Cardiac muscle cell (in vitro differentiated cells and primary cell): Measurements from ENCODE around the gene UNC13C. TPM values are rescaled to one million over a fixed set of nuclear protein-coding genes. Genes with fewer than 3 reads are reported as not detected.

Source experiments
- DNase-seq, 2 donors: peaks; one replicate each; pipeline versions ENCODE4 v3.0.0 to v3.0.0-alpha.2; 2010 to 2017; ENCODE audit warnings: low read depth in 1 of 2, low spot score in 1 of 2
- H3K27ac ChIP-seq: fragments of 200-600 bp; sonication (generic); 2 replicates; pipeline ENCODE4 v1.5.1; 2016
- H3K27me3 ChIP-seq: fragments of 200-600 bp; sonication (generic); 2 replicates; pipeline ENCODE4 v1.6.0; 2016; ENCODE audit warnings: control low read depth
- H3K36me3 ChIP-seq: fragments of 200-600 bp; sonication (generic); 2 replicates; pipeline ENCODE4 v1.5.1; 2016; ENCODE audit warnings: control low read depth
- H3K4me1 ChIP-seq: fragments of 200-600 bp; sonication (generic); 2 replicates; pipeline ENCODE4 v1.8.1; 2017; ENCODE audit warnings: low read depth, mild to moderate bottlenecking, mixed run types
- H3K4me3 ChIP-seq: fragments of 200-600 bp; sonication (generic); 2 replicates; pipeline ENCODE4 v1.5.1; 2016; ENCODE audit warnings: mild to moderate bottlenecking
- H3K9me3 ChIP-seq: fragments of 200-600 bp; sonication (generic); 2 replicates; pipeline ENCODE4 v1.5.1; 2017; ENCODE audit warnings: low read depth, mild to moderate bottlenecking, control low read depth
- polyA plus RNA-seq: library from polyadenylated mRNA; unstranded; fragments of >200 nt; fragmentation: Nextera tagmentation; extraction: Ambion mirVana; gene quantifications from 2 replicates; pipeline ENCODE4 v1.2.1, GENCODE V29; 2016
- total RNA-seq: library from RNA; depleted of rRNA; stranded (reverse); fragments of >200 nt; gene quantifications from 2 replicates; pipeline ENCODE4 v1.2.3, GENCODE V29; 2016
- TF ChIP-seq, protein P1 (sequence below): IDR thresholded peaks from 2 replicates; pipeline ENCODE4 v1.5.1; 2012; ENCODE audit warnings: low read depth, mild to moderate bottlenecking, low read length

Gene UNC13C
- total and polyA plus RNA-seq, 2 experiments from 2014 or later, result under 0.01 TPM; not detected in 1

GRCh38 chr15:53963801-53964200, 14.4 kb upstream of the UNC13C start:
- TF ChIP-seq, protein P1, sequence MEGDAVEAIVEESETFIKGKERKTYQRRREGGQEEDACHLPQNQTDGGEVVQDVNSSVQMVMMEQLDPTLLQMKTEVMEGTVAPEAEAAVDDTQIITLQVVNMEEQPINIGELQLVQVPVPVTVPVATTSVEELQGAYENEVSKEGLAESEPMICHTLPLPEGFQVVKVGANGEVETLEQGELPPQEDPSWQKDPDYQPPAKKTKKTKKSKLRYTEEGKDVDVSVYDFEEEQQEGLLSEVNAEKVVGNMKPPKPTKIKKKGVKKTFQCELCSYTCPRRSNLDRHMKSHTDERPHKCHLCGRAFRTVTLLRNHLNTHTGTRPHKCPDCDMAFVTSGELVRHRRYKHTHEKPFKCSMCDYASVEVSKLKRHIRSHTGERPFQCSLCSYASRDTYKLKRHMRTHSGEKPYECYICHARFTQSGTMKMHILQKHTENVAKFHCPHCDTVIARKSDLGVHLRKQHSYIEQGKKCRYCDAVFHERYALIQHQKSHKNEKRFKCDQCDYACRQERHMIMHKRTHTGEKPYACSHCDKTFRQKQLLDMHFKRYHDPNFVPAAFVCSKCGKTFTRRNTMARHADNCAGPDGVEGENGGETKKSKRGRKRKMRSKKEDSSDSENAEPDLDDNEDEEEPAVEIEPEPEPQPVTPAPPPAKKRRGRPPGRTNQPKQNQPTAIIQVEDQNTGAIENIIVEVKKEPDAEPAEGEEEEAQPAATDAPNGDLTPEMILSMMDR, result no peak
- no peak for DNase-seq
- Histone ChIP-seq H3K27me3 (no peaks in the 10 kb centered on the region), H3K4me1 (no peaks in the 10 kb centered on the region), H3K9me3 (no peaks in the 10 kb centered on the region), H3K27ac (no peak overlapping the region), H3K4me3 (no peak overlapping the region), H3K36me3 (no peaks in the 10 kb centered on the region)

GRCh38 chr15:53974121-53974520, 4.1 kb upstream of the UNC13C start:
- Histone ChIP-seq H3K27me3 (peaks cover 22% of the 10 kb centered on the region), H3K36me3 (no peaks in the 10 kb centered on the region), H3K4me1 (no peaks in the 10 kb centered on the region), H3K27ac (no peak overlapping the region), H3K9me3 (no peaks in the 10 kb centered on the region), H3K4me3 (no peak overlapping the region)
- TF ChIP-seq, protein P1, result no peak
- DNase-seq, result no peak

- TF ChIP-seq, protein P1, result no peak
- no peak overlapping the region for H3K4me3 ChIP-seq
- H3K27me3 ChIP-seq, result peaks cover 29% of the 10 kb centered on the region
- no peak overlapping the region for H3K27ac ChIP-seq
- no peak for DNase-seq
- H3K4me1 ChIP-seq, result no peaks in the 10 kb centered on the region
- no peaks in the 10 kb centered on the region for H3K36me3 ChIP-seq
- no peaks in the 10 kb centered on the region for H3K9me3 ChIP-seq
Observed at GRCh38 chr15:53974813-53975212, 3.4 kb upstream of the UNC13C start.

GRCh38 chr15:53976844-53977392, 1.3 kb upstream of the UNC13C start:
- no peaks in the 10 kb centered on the region for H3K9me3 ChIP-seq
- peaks cover 45% of the 10 kb centered on the region for H3K27me3 ChIP-seq
- TF ChIP-seq, protein P1, result no peak
- no peaks in the 10 kb centered on the region for H3K36me3 ChIP-seq
- H3K4me1 ChIP-seq, result no peaks in the 10 kb centered on the region
- DNase-seq, result peak in 1 of 2 donors; percentile 74
- H3K4me3 ChIP-seq, result no peak overlapping the region
- H3K27ac ChIP-seq, result no peak overlapping the region

DNA sequence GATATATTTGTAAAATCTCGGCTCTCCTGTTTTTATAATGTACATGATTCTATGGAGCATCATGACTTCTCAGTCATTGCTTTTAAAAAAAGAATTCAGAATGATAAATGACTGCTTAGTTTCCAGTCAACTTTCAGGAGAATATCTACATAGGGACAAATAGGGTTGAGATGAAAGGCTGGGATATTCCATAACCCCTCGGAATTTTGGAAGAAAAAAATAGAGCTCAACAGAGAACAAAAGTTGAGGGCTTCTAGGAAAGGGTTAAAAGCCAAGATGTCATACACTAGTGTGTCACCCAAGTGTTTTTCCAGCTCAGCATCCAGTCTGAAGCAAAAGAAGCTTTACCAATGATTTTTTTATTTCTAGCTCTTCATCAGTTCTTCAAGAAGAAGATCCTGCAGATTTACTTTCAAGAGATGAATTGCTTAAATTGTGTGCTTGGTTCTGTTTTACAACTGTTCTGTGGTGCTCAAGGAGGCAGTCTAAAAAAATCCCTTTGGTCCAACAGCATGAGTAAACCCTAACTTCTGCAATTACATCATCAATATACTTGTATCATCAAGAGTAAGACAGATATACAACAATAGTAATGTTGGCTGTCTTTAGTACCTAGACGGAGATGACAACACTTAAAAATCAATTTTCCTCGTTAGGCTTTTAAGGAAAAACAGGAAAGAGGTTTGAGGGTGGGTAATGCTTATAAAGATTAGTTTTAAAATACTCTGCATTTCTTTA, 979 bp downstream of the UNC13C start:
- Histone ChIP-seq H3K36me3 (no peaks in the 10 kb centered on the region), H3K9me3 (no peaks in the 10 kb centered on the region), H3K27me3 (peaks cover 45% of the 10 kb centered on the region), H3K4me3 (peak overlapping the region; percentile 27), H3K4me1 (no peaks in the 10 kb centered on the region), H3K27ac (no peak overlapping the region)
- DNase-seq, result no peak
- TF ChIP-seq, protein P1, result no peak
